Mucosa of descending colon (tissue), 3 donors: ENCODE measurements around the gene TMEM132E. TPM values are rescaled to one million over a fixed set of nuclear protein-coding genes. Genes with fewer than 3 reads are reported as not detected.

ENCODE experiments used
- ATAC-seq: fragments of 200-7000 bp; cut with Tn5 transposase; one replicate; pipeline ENCODE4 v1.9.1; 2020; ENCODE audit warnings: mild to moderate bottlenecking, moderate library complexity
- DNase-seq, 3 donors: peaks; one replicate each; pipeline ENCODE4 v3.0.0-alpha.2; 2020
- H3K36me3 ChIP-seq: fragments of 200-600 bp; one replicate; pipeline ENCODE4 v1.8.0; 2021; ENCODE audit warnings: low read depth, mild to moderate bottlenecking
- H3K4me1 ChIP-seq: fragments of 200-600 bp; one replicate; pipeline ENCODE4 v1.8.0; 2021; ENCODE audit warnings: low read depth, mild to moderate bottlenecking
- H3K4me3 ChIP-seq: fragments of 200-600 bp; one replicate; pipeline ENCODE4 v1.8.0; 2021; ENCODE audit warnings: mild to moderate bottlenecking
- H3K9me3 ChIP-seq: fragments of 200-600 bp; one replicate; pipeline ENCODE4 v1.8.0; 2021; ENCODE audit warnings: mild to moderate bottlenecking
- CTCF ChIP-seq: fragments of 200-600 bp; IDR thresholded peaks from one replicate; pipeline ENCODE4 v1.8.0; 2022; ENCODE audit warnings: antibody characterized with exemption, mild to moderate bottlenecking
- intact Hi-C, 2 donors: fragments of 100-400 bp; cut with DNase I in 1 of 2; cut with micrococcal nuclease in 1 of 2; formaldehyde crosslinking; loops; one replicate each; pipeline versions ENCODE4 v1.11.0 to v1.11.1; 2022; cut with DNase I, micrococcal nuclease
- total RNA-seq, 3 donors: library from RNA; stranded (reverse); fragmentation: NEBNext Ultra II Directional in 2 of 3; extraction: Animal tissue kit (Norgen Biotek cat#: 25700) in 2 of 3; gene quantifications; one replicate each; pipeline versions ENCODE4 v1.2.1 to v1.2.4, GENCODE V29; 2021 to 2023
- donor health status: DM: no; HTN: no; CAD: no; lungs with moderate emphysema.
- donor health status: DM: no; HTN: no; CAD: no.
- donor health status: DM: no; HTN: yes; CAD: no.

The TMEM132E gene
- total RNA-seq, 3 donors from 2014 or later: 0.10 to 0.13 TPM; not detected in 1

- Histone ChIP-seq H3K9me3 (no peaks in the 10 kb centered on the region), H3K36me3 (no peaks in the 10 kb centered on the region), H3K4me3 (no peak overlapping the region), H3K4me1 (no peaks in the 10 kb centered on the region)
- no peak for TF ChIP-seq CTCF
- intact Hi-C loops: no loop called here
- no peak for ATAC-seq
- DNase-seq: no peak
Observed at GRCh38 chr17:34615326-34615725, 35.9 kb downstream of the TMEM132E start.

GRCh38 chr17:34616148-34616547, 36.8 kb downstream of the TMEM132E start:
- ATAC-seq (no peak), DNase-seq (no peak)
- Histone ChIP-seq H3K36me3 (no peaks in the 10 kb centered on the region), H3K9me3 (no peaks in the 10 kb centered on the region), H3K4me3 (no peak overlapping the region), H3K4me1 (no peaks in the 10 kb centered on the region)
- no peak for TF ChIP-seq CTCF
- intact Hi-C loops: no loop called here

- intact Hi-C loops: no loop called here
Observed at GRCh38 chr17:34617398-34617797, 38.0 kb downstream of the TMEM132E start.

GRCh38 chr17:34619687-34620217, 40.4 kb downstream of the TMEM132E start:
- Histone ChIP-seq H3K4me3 (no peak overlapping the region), H3K36me3 (no peaks in the 10 kb centered on the region), H3K9me3 (no peaks in the 10 kb centered on the region), H3K4me1 (no peaks in the 10 kb centered on the region)
- TF ChIP-seq CTCF: no peak
- ATAC-seq (no peak), DNase-seq (no peak)
- intact Hi-C loops: loop anchor here in 1 of 2 donors (10.0 kb wide), 1 partner anchor 55 kb away; no protein-coding TSS in a partner anchor

More at GRCh38 chr17:34617398-34617797, 38.0 kb downstream of the TMEM132E start:
- no peak for TF ChIP-seq CTCF
- ATAC-seq: no peak
- DNase-seq: no peak
- Histone ChIP-seq H3K4me3 (no peak overlapping the region), H3K4me1 (no peaks in the 10 kb centered on the region), H3K36me3 (no peaks in the 10 kb centered on the region), H3K9me3 (no peaks in the 10 kb centered on the region)

GRCh38 chr17:34620458-34620857, 41.1 kb downstream of the TMEM132E start:
- no peak for TF ChIP-seq CTCF
- Histone ChIP-seq H3K4me1 (no peaks in the 10 kb centered on the region), H3K36me3 (no peaks in the 10 kb centered on the region), H3K9me3 (no peaks in the 10 kb centered on the region), H3K4me3 (no peak overlapping the region)
- no peak for ATAC-seq
- intact Hi-C loops: loop anchor here in 1 of 2 donors (10.0 kb wide), 1 partner anchor 56 kb away; no protein-coding TSS in a partner anchor
- DNase-seq: no peak
